ENCODE results near the gene ATP5PB.

ATP5PB gene, protein sequence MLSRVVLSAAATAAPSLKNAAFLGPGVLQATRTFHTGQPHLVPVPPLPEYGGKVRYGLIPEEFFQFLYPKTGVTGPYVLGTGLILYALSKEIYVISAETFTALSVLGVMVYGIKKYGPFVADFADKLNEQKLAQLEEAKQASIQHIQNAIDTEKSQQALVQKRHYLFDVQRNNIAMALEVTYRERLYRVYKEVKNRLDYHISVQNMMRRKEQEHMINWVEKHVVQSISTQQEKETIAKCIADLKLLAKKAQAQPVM

DNA sequence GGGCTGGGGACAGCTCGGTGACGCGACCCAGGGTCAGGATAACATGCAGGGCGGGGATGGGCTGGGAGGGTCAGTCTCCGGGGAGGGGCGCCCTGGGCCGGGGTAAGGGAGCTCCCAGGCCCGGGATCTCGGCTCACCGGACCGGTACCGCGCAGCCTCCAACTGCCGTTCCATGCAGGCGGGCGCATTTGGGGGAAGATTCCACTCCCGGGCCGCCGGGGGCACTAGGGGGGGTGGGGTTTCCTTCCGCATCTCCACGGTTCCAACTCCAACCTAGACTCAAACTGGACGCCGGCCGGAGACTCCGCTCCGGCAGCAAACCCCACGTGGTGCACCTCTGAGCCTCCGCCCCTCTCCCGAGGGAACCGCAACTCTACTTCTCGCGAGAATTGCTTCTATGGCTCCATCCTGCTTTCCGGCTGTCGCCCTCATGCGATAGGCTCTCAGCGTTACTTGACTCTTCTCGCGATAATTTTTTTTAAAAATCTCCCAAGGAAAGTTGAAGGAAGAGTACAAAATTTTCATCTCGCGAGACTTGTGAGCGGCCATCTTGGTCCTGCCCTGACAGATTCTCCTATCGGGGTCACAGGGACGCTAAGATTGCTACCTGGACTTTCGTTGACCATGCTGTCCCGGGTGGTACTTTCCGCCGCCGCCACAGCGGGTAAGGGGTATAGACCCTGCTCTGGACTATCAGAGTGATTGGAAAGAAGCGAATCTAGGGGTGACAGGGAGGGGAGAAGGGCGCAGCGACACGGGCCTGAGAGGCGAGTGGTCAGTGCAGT is at the start of gene ATP5PB, which contains the start of gene WDR77:
Gene ATP5PB (plus strand): TSS at position 547 of the 785 bp plus-strand sequence. CDS start 78 bp downstream, at position 625.
Gene WDR77 (minus strand): TSS at position 339 of the 785 bp plus-strand sequence. CDS start 87 bp downstream, at position 252.
- peak; percentile 76 to 87 for DNase-seq (ENCODE audit: low read depth in 2 of 2)

DNA sequence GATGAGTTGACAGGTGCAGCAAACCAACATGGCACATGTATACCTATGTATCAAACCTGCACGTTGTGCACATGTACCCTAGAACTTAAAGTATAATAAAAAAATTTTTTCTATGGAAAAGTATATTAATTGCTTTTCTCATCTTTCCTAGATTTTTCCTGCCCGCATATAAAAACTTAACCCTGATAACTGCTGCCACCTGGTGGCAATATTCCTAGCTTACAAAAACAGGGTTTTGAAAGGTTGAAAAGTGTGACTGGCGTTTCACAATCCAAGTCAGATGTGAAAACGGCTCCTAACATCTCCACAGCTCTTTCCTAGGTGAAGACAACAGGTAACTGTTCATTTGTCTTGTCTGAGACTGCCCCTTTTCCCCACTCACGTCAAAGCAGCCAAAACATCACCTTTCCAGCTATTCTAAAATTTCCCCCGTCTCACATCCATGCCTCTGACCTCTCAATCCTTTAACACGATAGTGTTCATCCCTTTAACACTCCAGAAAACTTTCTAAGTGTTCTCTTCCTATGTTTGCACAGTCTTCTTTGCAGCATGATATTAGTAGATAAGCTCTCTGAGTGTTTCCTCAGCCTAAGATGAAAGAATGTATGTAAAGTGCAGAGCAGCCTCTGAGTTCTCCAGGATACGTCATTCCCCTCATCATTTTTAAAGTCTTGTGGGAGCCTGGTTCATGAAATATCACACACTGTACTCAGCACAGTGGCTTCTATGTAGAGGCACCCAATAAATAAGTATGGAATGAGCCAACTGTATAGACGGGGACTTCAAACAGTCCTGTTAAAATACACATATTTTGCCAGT is 49.3 kb upstream of the ATP5PB start:
- peak; percentile 15 to 24 for DNase-seq (ENCODE audit: low read depth in 2 of 2)

DNA sequence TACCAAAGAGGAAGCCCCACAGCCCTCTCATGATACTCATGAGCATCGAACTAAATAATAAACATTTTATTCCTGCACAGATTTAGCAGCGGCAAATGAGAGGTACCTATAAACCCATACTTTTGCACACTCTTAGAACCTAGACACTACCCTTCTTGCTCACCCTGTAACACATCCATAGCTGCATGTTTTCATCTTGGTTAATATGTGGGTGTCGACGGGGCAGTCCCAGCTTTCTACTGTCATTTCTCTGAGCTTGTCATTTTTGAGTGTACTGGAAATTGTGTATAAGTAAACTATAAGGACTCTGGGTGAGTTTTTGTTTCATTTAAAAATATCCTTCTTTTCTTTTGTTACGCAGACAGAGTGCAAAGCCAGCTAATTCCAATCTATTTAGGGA is 47.2 kb upstream of the ATP5PB start:
- DNase-seq (ENCODE audit: low read depth in 2 of 2), result no peak

DNA sequence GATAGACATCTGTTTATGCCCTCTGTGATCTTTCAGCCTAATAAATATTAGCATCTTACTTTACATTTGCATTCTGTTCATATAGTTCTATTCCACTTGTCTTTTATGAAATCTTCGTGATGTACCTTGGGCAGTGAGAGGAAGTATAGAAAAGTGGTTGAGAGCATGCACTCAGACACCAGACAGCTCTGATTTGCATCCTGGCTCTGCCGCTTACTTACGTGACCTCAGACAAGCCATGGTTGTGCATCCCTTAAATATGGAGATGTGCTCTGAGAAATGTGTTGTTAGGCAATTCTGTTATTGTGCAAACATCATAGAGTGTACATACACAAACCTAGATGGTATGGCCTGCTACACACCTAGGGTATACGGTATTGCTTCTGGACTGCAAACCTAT is 44.7 kb upstream of the ATP5PB start:
- no peak for DNase-seq (ENCODE audit: low read depth in 2 of 2)

DNA sequence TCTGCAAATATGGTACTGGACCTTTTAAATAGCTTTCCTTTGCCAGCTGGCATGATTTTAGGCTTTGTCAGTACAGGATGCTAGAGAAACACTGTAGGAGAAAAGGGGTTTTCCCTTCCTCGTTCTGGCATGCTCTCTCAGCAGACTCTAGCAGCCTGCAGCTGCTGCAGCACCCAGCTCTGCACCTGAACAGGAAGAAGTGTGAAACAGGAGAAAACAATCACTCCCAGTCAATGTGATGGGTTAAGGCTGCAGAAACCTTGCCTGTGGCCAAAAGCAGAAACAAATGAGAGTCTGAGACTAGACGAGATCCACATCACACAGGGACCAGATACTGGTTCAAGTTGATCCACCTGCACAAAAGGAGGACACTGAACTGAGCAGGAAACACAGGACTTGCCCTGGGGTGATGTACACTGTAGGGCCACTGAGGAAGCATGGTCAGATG is 42.9 kb upstream of the ATP5PB start:
- DNase-seq (ENCODE audit: low read depth in 2 of 2), result peak in 1 of 2 donors; percentile 7

DNA sequence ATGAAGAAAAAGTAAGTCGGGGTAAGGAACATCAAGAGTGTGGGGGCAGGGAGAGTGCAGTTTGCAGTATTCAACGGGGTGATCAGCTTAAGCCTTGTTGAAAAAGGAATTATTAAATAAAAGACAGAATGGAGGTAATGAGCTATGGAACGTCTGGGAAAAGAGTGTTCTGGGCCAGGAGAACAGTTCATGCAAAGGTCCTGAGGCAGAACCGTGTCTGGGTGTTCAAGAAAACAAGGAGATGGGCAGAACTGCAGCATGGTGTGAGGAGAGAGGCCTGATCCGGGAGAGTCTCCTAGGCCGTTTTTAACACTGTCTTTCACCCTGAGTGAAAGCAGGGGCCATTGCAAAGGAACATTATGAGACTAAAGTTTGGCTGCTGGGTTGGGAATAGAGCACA is 42.0 kb upstream of the ATP5PB start:
- DNase-seq (ENCODE audit: low read depth in 2 of 2), result no peak

DNA sequence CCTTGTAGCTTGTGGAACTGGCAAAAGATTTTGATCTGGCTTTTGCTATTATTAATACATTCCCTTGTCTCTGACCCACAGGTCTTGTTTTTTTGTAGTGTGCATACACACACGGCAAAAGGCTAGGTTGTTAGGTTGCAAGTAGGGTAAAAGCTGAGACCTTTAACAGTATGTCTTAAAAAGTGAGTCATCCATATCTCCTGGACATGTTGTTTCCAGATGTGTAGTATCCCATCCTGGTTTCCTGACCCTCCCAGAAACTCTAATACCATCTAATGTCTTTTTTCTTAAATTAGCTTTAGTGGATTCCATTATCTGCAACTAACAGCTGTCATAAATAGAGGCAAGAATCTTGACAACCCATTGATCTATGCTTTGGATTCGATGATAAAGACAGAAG is 36.4 kb upstream of the ATP5PB start:
- no peak for DNase-seq (ENCODE audit: low read depth in 2 of 2)

DNA sequence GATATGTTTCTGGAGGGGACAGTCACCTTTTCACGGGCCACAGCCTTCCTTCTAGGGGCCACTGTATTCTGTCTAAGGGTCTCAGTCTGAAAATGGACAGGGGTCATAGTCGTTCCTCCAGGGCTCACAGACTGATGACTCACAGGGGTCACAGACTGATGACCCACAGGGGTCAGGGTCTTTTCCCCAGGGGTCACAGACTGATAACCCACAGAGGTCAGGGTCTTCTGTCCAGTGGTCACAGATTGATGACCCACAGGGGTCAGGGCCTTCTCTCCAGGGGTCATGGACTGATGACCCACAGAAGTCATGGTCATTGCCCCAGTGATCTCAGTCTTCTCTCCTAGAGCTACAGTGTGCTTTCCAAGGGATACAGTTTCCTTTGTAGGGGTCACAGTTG is 34.5 kb upstream of the ATP5PB start:
- no peak for DNase-seq (ENCODE audit: low read depth in 2 of 2)

DNA sequence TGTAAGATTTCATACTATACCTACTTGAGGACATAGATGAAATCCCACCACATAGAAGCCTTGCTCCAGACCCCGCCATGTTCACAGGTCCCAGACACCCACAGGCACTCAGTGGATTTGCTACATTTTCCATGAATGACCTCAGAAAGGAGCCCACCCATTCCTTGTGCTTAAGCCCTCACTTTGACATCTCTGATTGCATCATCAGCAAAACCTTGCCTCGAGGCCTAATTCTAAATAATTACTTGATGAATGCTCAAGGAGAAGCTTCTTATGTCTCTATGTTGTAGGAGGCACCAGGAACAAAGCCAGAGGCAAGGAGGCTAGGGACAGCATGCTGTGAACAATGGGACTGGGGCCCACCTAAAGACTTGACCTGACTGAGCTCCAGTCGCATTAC is 33.8 kb upstream of the ATP5PB start:
- no peak for DNase-seq (ENCODE audit: low read depth in 2 of 2)

DNA sequence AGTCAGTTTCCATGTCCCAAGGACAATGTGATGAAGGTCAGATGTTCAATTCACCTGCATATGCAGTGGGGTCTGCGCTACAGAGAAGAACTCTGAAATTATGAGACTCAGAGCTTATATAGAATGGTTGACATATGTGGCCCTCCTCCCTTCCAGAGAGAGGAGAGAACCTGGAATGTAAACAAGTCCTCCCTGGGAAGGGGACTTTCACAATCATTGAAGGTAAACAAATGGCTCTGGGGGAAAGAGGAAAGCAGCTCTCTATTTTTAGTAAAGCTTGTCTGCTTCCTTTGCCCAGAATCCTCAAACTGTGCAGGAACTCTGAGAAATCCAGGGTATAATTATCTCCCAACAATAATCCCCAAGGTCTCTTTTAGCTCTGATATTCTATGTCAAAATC is 31.5 kb upstream of the ATP5PB start:
- DNase-seq (ENCODE audit: low read depth in 2 of 2), result no peak

DNA sequence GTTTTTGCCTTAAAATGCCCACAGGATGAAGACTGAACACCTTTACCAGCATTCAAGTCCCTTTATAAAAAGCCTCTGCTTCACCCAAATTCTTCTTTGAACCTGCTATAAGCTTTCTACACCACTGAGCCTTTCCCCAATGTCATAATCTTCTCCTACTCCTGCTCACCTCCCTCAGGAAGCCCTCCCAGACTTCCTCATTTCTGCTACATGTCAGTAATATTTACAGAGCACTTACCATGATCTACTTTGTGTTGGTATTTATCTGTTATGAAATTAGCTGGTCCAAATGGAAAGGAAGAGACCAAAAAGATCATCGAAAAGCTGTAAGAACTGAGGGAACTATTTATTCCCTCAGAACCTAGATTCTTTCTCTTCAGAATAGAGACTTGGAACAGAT is 30.2 kb upstream of the ATP5PB start:
- DNase-seq (ENCODE audit: low read depth in 2 of 2), result no peak

DNA sequence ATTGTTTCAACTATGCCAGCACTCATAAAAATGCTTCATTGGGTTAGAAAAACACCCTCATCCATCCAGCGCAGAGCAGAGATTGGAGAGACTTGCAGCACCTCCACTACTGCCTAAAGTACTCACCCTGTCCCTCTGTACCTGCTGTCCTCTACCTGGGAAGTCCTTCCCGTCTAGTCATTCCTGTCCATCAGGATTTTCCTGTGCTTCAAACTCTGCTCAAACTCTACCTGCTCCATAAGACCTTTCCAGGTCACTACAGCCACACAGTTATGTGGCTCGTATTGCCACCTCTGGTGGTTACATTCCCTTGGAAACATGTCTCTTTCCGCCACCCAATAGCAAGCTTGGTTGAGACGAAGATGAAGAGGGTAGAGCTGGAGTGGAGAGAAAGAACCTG is 28.9 kb upstream of the ATP5PB start:
- DNase-seq (ENCODE audit: low read depth in 2 of 2), result no peak

DNA sequence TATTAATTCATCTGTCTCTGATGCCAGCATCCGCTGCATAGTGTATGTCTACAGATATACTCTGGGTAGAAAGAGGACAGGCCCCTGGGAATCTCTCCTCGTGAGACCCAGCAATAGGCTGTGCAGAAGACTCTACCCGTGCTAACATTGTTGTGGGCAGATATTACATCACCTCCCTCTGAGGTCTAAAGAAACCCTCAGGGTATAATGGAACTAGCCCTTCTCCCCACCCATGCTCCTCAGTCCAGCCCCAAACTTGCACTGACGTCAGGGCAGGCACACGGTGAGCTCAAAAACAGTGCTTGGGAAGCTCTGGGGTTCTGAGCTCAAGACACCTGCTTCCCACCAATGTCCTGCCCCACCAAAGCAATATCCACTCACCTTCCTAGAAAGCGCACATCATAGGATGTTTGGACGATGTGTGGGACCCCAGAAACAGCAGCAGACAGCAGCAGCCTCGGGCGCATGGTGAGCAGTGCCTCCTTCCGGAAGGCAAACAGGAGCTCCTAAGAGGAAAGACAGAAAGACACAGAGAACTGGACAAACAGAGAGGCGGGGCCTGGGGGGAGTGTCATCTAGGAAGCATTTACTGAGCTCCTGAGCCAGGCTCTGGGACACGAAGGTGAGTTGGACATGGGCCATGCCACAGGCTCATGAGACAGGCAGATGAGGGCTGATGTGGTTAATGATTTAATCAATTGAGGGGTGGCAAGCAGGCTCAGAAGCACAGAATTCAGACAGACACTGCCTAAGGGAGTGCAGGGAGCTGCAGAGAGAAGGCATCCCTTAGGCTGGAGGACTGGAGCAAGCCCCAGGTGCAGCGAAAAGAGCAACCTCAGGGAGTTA is 26.5 kb upstream of the ATP5PB start:
- DNase-seq (ENCODE audit: low read depth in 2 of 2), result no peak

DNA sequence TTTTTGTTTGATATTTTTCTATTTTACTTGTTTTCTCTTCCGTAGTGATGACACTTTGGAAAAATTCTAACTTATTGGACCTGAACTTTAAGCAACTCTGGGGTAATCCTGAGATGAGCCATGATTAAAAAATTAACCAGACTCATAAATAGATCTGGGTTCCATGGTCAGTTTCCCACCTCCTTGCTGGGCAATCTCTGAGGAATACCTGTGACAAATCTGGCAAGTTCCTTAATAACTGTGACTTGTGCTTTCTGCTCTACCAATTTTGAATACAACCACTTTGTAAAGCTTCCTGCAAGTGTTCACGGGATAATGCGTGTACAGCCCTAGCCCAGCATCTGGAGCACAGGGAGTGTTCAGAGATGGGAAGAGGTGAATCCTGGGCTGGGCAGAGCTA is 25.0 kb upstream of the ATP5PB start:
- no peak for DNase-seq (ENCODE audit: low read depth in 2 of 2)

DNA sequence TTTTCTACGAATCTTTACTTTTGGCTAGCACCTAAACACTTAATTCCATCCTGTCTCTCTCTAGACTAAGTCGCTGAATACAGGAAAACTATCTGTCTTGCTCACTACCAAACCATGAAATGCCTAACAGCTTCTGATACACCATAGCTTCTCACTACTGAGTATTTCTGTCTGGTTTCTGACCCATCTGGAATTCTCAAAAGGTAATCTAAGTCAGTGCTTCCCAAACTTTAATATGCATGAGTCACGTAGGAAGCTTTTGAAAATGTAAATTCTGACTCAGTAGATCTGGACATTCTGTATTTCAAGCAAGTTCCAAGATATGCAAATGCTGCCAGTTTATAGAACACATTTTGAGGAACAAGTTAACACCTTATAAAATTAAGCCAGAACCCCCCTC is 12.5 kb upstream of the ATP5PB start:
- DNase-seq (ENCODE audit: low read depth in 2 of 2), result no peak

DNA sequence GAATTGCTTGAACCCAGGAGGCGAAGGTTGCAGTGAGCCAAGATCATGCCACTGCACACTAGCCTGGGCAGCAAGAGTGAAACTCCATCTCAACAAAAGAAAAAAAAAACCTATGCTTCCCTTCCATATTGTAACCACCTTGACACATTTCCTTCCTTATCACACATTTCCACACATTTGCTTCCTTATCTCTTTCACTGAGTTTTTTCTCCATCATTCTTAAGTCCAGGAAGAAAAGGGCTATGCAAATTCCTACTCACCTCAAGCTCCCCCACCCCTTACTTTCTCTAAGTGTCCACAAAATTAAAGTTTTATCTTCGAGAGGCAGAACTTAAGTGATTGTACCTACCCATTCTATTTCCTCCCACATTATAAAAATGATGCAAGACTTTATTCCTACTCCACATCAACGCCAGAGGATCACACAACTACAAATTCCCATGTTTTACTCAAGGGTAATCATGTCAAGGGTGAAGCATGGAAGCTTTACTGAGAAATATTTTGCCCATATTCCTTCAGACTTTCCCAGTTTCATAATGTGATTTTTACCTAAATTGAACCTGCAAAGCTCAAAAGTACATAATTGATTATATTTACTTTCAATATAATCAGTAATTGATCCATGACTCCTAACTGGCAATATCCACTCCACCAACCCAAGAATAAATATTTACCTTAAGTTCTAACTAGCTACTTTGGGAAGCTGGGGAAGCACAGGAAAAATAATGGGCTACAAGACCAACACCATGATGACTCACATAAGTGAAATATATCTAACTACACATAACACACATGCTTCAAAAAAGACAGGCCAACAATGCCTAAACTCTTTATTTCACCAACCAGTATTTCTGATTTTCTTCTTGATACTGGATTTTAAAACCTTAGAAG is 9.6 kb upstream of the ATP5PB start:
- DNase-seq (ENCODE audit: low read depth in 2 of 2), result no peak

DNA sequence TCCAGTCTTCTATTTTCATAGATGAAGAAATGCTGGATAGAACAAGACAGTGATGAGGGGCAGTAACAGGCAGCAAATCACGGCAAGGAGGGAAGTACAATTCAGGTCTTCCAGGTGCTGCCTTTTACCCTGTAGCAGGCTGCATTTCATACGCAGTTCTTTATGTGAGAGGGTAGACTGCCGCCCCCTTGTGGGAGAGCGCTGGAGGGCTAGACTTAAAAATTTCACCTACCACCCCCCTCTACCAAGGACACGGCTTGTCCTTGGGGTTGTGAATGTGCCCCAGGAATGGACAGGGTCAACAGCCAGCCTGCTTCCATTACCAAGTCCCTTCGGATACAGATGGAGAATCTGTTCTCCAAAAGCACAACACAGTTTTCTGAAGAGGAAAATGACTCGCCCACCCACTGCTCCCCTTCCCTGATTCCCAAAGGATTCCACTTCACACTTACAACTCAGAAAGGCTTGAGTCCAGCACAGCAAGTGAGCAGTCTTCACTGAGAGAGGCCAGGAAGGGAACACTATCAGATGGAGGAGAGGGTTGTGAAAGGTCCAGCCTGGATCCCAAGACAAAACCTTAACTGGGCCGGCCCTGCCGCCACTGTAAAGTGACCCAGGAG is 7.6 kb upstream of the ATP5PB start:
- DNase-seq (ENCODE audit: low read depth in 2 of 2), result peak; percentile 44 to 51

DNA sequence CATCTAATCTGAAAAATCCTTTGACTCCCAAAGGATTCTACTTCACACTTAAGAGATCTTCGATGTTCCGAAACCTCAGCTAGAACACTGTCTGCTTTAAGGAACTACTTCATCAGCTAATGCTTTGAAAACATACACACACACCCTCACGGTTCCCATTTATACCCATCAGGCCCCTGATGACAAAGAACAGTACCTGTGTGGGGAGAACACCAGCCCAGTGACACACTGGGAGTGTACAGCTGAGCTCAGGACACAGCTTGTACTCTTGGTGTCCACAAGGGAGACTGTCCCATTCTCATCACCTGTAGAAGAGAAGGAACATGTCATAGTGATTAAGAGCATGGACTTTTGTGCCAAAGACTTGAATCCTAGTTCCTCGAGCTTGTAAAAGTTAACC is 6.8 kb upstream of the ATP5PB start:
- no peak for DNase-seq (ENCODE audit: low read depth in 2 of 2)

DNA sequence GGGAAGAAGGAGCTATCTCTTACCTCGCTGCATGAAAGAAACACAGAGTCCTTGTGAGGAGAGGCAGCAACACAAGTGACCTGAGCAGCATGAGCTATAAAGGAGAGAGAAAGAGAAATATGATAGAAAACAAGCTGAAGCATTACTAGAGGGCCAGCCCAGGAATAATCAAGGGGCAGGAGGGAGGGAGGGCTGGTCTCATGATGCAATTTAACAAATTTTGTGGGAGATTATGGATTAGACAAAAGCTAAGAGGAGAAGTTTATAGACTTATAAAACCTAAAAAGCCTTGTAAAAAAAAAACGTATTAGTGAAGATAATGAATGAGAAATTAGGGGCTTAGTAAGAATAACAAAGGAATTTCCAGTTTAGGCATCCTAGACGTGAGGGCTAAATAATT is 5.2 kb upstream of the ATP5PB start:
- no peak for DNase-seq (ENCODE audit: low read depth in 2 of 2)

DNA sequence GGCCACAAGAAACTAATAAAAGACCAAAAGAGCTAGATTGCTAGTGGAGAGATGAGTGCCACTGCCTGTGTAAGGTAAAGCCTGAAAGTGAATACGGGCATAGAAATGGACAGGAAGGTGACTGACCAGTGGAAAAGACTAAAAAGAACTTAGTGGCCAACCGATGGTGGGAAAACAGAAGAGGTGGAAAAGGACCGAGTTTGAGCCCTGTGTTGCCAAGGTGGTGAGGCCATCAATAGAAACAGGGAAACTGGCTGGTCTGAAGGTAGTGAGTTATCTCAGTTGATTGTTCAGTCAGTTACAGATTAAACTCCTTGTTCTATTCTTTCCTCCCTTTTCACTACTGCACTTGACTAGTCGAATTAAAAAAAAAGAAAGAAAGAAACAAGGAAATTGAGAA is 2.7 kb upstream of the ATP5PB start:
- DNase-seq (ENCODE audit: low read depth in 2 of 2), result no peak

Measured in stimulated activated CD4-positive, alpha-beta T cell treated with anti-CD3 and anti-CD28 coated beads, Interleukin-4, amount 100 ng/mL, for 48 hours (primary cell).